GM19351 (cell line): ENCODE data around the gene GPRIN2.
A peak's percentile ranks its signal among the peaks of the same experiment; 100 is the strongest.

Source experiments
- ATAC-seq: cut with Tn5 transposase; IDR thresholded peaks from one replicate; pipeline ENCODE4 v1.9.1; 2021; ENCODE audit warnings: mild to moderate bottlenecking, moderate library complexity; ENCODE audit not compliant: unreplicated experiment

GPRIN2 gene

GRCh38 chr10:46549171-46550075, 7.0 kb downstream of the GPRIN2 start:
- ATAC-seq, result no peak

- no peak for ATAC-seq
These were observed 7.9 kb downstream of the GPRIN2 start for GRCh38 chr10:46548498-46549090.

DNA sequence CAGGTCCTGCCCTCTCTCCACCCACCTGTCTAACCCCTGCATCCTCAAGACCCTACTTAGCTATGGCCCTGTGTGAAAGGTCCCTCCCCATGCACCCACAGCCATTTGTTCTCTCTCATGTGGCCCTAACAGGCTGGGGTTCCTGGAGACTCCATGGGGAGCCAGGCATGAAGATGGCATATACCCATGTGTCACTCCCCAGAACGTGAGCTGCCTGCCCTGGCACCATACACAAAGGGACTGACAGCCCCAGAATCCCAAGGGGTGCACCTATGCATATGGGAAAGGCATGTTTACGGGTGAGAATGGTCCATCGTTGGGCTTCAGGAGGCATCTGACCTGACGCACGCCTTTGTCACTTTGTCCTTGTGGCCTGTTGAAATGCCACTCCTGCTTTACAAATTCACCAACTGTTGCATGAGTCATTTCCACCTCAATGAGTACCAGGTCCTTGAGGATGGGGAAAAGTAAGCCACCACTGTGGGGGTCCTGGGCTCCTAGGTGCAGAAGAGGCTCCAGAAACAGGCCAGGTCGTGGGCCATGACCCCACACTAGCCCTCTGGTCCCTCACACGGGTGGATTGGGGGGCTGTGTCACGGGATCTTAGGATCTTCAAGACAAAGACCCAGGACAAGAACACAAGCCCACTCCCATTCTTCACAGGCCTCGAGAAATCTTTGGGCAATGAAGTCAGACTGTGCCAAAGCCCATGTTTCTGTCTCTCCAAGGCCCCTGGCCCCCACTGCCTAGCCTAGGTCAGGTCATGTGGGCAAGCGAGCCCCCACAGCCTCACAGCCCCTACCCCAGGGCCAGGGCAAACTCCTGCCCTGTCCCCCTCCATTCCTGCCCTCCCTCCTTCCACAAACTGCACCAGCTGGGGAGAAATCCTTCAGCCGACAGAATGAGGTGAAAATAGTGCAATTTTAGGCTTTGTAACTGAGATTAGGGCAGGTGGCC, 8.6 kb downstream of the GPRIN2 start:
- ATAC-seq, result no peak

DNA sequence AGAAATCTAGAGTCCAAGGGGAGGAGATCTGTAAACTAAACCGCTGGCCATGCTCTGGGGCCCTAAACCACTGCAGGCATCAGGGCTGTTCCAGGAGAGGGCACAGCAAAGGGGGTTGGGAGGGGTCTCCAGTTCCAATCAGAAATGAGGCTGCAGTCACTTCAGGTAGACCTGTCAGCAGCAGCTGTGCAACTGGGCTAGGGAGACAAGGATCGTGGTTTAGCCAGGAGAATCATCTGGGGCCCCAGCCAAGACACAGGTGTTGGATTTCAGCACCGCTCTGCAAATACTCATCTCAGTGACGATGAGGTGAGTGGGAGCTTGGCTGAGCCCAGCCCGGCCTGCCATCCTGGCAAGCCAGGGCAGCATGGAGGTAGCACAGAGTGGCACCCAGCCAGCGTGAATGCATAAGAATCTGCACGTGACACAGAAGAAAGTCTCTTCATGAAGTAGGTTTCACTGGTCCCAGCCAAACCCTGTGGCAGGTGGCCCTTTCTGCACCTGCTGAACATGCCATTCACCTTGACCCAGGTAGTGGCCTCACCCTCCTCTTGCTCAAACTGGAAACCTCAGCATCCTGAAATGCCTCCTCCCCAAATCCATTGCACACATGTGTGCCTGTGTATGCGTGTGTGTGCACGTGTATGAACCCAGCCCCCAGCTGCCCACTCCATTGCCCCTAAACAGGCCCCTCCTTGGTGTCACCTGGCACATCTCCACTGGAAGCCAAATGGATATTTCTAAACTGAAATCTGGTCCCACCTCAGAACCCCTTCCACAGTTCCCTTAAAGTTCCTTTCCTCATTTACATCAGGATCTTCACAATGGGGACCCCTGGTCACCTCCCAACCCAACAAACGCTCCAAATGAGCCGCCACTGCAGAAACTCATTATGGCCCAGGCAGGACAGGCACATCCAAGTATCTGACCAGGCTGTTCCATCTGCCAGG, 9.6 kb downstream of the GPRIN2 start:
- ATAC-seq, result no peak

GRCh38 chr10:46545861-46546590, 10.4 kb downstream of the GPRIN2 start:
- no peak for ATAC-seq

DNA sequence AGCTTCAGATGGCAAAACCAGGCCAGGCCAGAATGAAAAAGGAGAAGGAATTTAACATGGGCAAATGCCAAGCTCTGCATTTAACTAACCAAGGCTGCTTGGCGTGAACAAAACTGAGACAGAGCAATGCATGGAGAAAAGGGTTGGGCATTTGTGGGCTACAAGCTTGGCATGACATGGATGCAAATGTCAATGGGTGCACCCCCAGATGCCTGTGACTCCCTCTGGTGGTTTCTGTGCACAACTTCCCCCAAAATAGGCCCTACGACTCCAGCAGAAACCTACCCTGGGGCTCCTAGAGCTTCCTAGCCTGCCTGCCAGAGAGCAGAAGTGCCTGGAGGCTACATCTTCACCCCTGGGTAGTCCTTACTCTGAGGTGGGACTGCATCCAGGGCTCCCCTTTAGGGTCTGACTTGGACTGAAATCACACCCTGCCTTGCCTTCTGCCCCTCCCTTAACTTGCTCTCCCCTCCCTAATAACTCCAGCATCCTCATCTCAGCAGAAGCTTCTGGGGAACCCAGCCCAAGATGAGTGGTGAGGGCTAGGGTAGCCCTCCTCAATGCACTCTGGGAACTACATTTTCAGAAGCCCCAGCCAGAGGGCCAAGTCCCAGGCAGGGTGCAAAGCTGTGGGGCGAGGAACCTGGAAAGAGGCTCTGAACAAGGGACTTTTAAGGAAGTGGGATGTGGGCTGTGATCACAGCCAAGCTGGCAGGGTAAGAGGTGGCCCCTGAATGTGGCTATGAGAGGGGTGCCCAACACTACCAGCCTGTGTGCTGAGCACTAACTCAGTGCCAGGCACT, 11.3 kb downstream of the GPRIN2 start:
- peak; percentile 50 for ATAC-seq

- ATAC-seq, result no peak
These were observed 12.7 kb downstream of the GPRIN2 start for GRCh38 chr10:46543466-46544377.

GRCh38 chr10:46542567-46543465, 13.6 kb downstream of the GPRIN2 start:
- no peak for ATAC-seq

DNA sequence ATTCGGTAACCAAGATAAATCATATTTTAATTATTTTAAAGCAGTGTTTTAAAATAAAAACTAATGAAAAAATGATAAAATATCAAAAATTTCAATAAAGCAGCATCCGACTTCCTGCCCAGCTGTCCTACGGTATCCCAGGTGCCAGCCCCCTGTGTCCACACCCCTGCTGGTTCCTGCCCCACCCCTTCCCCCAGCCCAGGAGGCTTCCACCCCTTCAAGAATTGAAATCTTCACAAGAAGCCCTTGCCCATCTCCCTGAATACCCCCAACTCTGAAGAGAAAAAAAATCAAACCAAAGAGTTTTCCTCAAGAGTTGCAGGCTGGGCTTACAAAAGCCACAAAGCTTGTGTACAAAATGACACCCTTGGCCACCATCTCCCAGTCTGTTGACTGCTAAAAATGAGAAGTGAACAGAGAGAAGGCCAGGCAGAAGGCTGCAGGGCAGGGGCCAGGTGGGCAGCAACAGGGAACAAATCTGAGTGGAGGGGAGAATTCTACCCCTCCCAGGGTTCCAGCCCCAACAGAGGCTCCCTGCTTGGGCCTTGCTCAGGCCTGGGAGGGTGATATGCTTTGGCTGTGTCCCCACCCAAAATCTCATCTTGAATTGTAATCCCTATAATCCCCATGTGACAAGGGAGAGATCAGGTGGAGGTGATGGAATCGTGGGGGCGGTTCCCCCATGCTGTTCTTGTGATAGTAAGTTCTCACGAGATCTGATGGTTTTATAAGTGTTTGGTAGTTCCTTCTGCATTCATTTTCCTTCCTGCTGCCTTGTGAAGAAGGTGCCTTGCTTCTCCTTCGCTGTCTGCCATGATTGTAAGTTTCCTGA, 14.5 kb downstream of the GPRIN2 start:
- no peak for ATAC-seq

- ATAC-seq, result no peak
These were observed 15.3 kb downstream of the GPRIN2 start for GRCh38 chr10:46541017-46541661.

- ATAC-seq, result no peak
These were observed 15.9 kb downstream of the GPRIN2 start for GRCh38 chr10:46540412-46541016.

- no peak for ATAC-seq
These were observed 16.7 kb downstream of the GPRIN2 start for GRCh38 chr10:46539596-46540411.

DNA sequence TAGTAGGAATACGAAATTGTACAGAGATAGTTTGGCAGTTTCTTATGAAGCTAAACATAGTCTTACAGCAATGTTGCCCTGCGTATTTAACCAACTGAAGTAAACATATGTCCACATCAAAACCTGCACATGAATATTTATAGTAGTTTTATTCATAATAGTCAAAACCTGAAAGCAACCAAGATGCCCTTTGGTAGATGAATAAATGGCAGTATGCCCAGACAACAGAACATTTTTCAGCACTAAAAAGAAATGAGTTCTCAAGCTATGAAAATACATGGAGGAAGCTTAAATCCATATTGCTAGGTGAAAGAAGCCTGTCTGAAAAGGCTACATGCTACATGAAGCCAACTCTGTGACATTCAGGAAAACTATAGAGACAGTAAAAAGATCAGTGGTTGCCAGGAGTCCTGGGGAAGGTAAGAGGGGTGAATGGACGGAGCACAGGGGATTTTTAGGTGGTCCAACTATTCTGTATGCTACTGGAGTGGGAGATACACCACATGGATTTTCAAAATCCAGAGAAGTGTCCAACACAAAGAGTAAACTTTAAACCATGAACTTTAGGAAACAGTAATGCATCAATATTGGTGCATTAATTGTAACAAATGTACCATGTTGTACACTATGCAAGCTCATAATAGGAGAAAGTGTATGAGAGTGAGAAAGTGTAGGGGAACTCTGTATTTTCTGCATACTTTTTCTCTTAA, 17.6 kb downstream of the GPRIN2 start:
- ATAC-seq, result no peak
